ENCODE data around the gene ZFYVE26. TPM values are rescaled to one million over a fixed set of nuclear protein-coding genes. Genes with fewer than 3 reads are reported as not detected.

ZFYVE26 gene
- total and polyA plus RNA-seq, 12 donors: 6.6 to 33.6 (median 22.1) TPM

- DNase-seq: no peak
- Histone ChIP-seq H3K4me1 (replicated peaks in 1 of 2) (peaks cover 0 to 1% of the 10 kb centered on the region in 2 donors), H3K27me3 (no peaks in the 10 kb centered on the region), H3K9me3 (replicated peaks in 1 of 3) (no peaks in the 10 kb centered on the region), H3K36me3 (replicated peaks in 1 of 2) (no peaks in the 10 kb centered on the region), H3K27ac (no peak overlapping the region), H3K4me3 (no peak overlapping the region)
- 85 to 97% (median 91%) methylated on average over 4 of the region's 4 CpGs for WGBS, 4 donors
- no peak for TF ChIP-seq CTCF (IDR thresholded peaks at IDR 0.05)
- no peak for TF ChIP-seq POLR2A (IDR thresholded peaks at IDR 0.05)
- intact Hi-C loops (cut with DNase I): no loop called here
Observed at GRCh38 chr14:67733616-67734015, 82.8 kb downstream of the ZFYVE26 start.

- Histone ChIP-seq H3K27ac (no peak overlapping the region), H3K36me3 (replicated peaks in 1 of 2) (no peaks in the 10 kb centered on the region), H3K4me1 (replicated peaks in 1 of 2) (no peaks in the 10 kb centered on the region), H3K27me3 (no peaks in the 10 kb centered on the region), H3K4me3 (no peak overlapping the region), H3K9me3 (replicated peaks in 1 of 3) (no peaks in the 10 kb centered on the region)
- DNase-seq: no peak
- WGBS, 4 donors: 67 to 78% (median 70%) methylated on average over 14 to 21 of the region's 21 CpGs
- intact Hi-C loops (cut with DNase I): no loop called here
- TF ChIP-seq POLR2A (IDR thresholded peaks at IDR 0.05): no peak
Observed at GRCh38 chr14:67729072-67729885, 87.1 kb downstream of the ZFYVE26 start.

- no peak overlapping the region for H3K27ac ChIP-seq
- DNase-seq: no peak
- H3K9me3 ChIP-seq (replicated peaks in 1 of 3): no peaks in the 10 kb centered on the region
- H3K4me1 ChIP-seq (replicated peaks in 1 of 2): no peaks in the 10 kb centered on the region
- intact Hi-C loops (cut with DNase I): no loop called here
- TF ChIP-seq POLR2A (IDR thresholded peaks at IDR 0.05): no peak
- no peak for TF ChIP-seq CTCF (IDR thresholded peaks at IDR 0.05)
- H3K4me3 ChIP-seq: no peak overlapping the region
- no peaks in the 10 kb centered on the region for H3K36me3 ChIP-seq (replicated peaks in 1 of 2)
- no peaks in the 10 kb centered on the region for H3K27me3 ChIP-seq
Observed at GRCh38 chr14:67728258-67728657, 88.1 kb downstream of the ZFYVE26 start.

- no peaks in the 10 kb centered on the region for H3K36me3 ChIP-seq (replicated peaks in 1 of 2)
- intact Hi-C loops (cut with DNase I): no loop called here
- no peak overlapping the region for H3K4me3 ChIP-seq
- no peaks in the 10 kb centered on the region for H3K27me3 ChIP-seq
- H3K4me1 ChIP-seq (replicated peaks in 1 of 2): peaks cover 0 to 4% of the 10 kb centered on the region in 2 donors
- H3K9me3 ChIP-seq (replicated peaks in 1 of 3): no peaks in the 10 kb centered on the region
- H3K27ac ChIP-seq: no peak overlapping the region
- 90 to 97% (median 93%) methylated on average over 7 of the region's 7 CpGs for WGBS, 4 donors
- TF ChIP-seq POLR2A (IDR thresholded peaks at IDR 0.05) (no peak), CTCF (IDR thresholded peaks at IDR 0.05) (no peak)
- no peak for DNase-seq
Observed at GRCh38 chr14:67727361-67727760, 89.0 kb downstream of the ZFYVE26 start.

GRCh38 chr14:67725171-67725570, 91.2 kb downstream of the ZFYVE26 start:
- Histone ChIP-seq H3K27ac (no peak overlapping the region), H3K27me3 (no peaks in the 10 kb centered on the region), H3K4me3 (no peak overlapping the region), H3K9me3 (replicated peaks in 1 of 3) (no peaks in the 10 kb centered on the region), H3K4me1 (replicated peaks in 1 of 2) (peaks cover 0 to 10% of the 10 kb centered on the region in 2 donors), H3K36me3 (replicated peaks in 1 of 2) (no peaks in the 10 kb centered on the region)
- no peak for DNase-seq
- WGBS, 4 donors: 85 to 95% (median 92%) methylated on average over 5 of the region's 5 CpGs
- intact Hi-C loops (cut with DNase I): no loop called here
- no peak for TF ChIP-seq CTCF (IDR thresholded peaks at IDR 0.05)
- no peak for TF ChIP-seq POLR2A (IDR thresholded peaks at IDR 0.05)
